ENCODE results near the gene MPP1.

GRCh38 chrX:154785716-154786115 is 19.6 kb downstream of the MPP1 start:
- TF ChIP-seq CTCF (IDR thresholded peaks at IDR 0.05): no peak
- TF ChIP-seq POLR2A (IDR thresholded peaks at IDR 0.05): no peak

All from esophagus squamous epithelium (tissue), 4 donors.